Subcutaneous adipose tissue (tissue), 4 donors: Measurements from ENCODE around the gene THSD4. TPM values are rescaled to one million over a fixed set of nuclear protein-coding genes. Genes with fewer than 3 reads are reported as not detected.

Experiments
- CTCF ChIP-seq: fragments of 450-650 bp; IDR thresholded peaks from one replicate; pipeline ENCODE4 v1.5.1; 2016; ENCODE audit warnings: low read depth, mild to moderate bottlenecking, control low read depth, antibody characterized with exemption, moderate library complexity
- total RNA-seq, 4 donors: library from RNA; depleted of rRNA; stranded (reverse); fragments of >200 nt; gene quantifications; one replicate each; pipeline ENCODE4 v1.1.0, GENCODE V29; 2016

The THSD4 gene
- total RNA-seq, 4 donors from 2014 or later = 0.17 to 0.94 (median 0.63) TPM

GRCh38 chr15:71739355-71739754 lies 624.1 kb downstream of the THSD4 start:
- TF ChIP-seq CTCF = no peak

- TF ChIP-seq CTCF = no peak
These were observed 627.7 kb downstream of the THSD4 start for GRCh38 chr15:71742964-71743363.

GRCh38 chr15:71743861-71744382 lies 628.7 kb downstream of the THSD4 start:
- no peak for TF ChIP-seq CTCF

GRCh38 chr15:71746719-71747118 lies 631.4 kb downstream of the THSD4 start:
- no peak for TF ChIP-seq CTCF

GRCh38 chr15:71747128-71748083 lies 632.1 kb downstream of the THSD4 start:
- TF ChIP-seq CTCF = no peak

GRCh38 chr15:71748293-71748718 lies 633.0 kb downstream of the THSD4 start:
- TF ChIP-seq CTCF = no peak

GRCh38 chr15:71749500-71749899 lies 634.2 kb downstream of the THSD4 start:
- TF ChIP-seq CTCF = no peak
